Mesothelial cell of epicardium (in vitro differentiated cells): ENCODE measurements around the gene ATG3. TPM values are rescaled to one million over a fixed set of nuclear protein-coding genes. Genes with fewer than 3 reads are reported as not detected.

ENCODE experiments used
- DNase-seq, 2 experiments: peaks; one replicate each; pipeline ENCODE4 v3.0.0; 2021; ENCODE audit warnings: low spot score in 2 of 2; ENCODE audit not compliant: unreplicated experiment in 2 of 2
- H3K27ac Mint-ChIP-seq: 2 replicates; pipeline ENCODE4 v1.8.0; 2021; ENCODE audit warnings: mixed read lengths
- H3K27me3 Mint-ChIP-seq: 2 replicates; pipeline ENCODE4 v1.8.0; 2021; ENCODE audit warnings: low read depth, mixed read lengths
- H3K36me3 Mint-ChIP-seq: 2 replicates; pipeline ENCODE4 v1.8.0; 2021; ENCODE audit warnings: mixed read lengths
- H3K4me1 Mint-ChIP-seq: 2 replicates; pipeline ENCODE4 v1.8.0; 2021; ENCODE audit warnings: mixed read lengths
- H3K4me3 Mint-ChIP-seq: 2 replicates; pipeline ENCODE4 v1.8.0; 2021; ENCODE audit warnings: mild to moderate bottlenecking, moderate library complexity, mixed read lengths
- H3K9me3 Mint-ChIP-seq: 2 replicates; pipeline ENCODE4 v1.8.0; 2021; ENCODE audit warnings: mixed read lengths
- total RNA-seq: library from RNA; stranded (reverse); gene quantifications from 3 replicates; pipeline ENCODE4 v1.2.1, GENCODE V29; 2021
- TF ChIP-seq, protein P1 (sequence below): fragments of 200-600 bp; sonication (generic); IDR thresholded peaks from one replicate; pipeline ENCODE4 v1.5.0; 2021; ENCODE audit warnings: antibody characterized with exemption; ENCODE audit not compliant: unreplicated experiment

Gene ATG3
- total RNA-seq, 1 donor from 2014 or later: 25.9 TPM

GRCh38 chr3:112492124-112492523 lies 69.6 kb downstream of the ATG3 start:
- no peak overlapping the region for H3K4me3 Mint-ChIP-seq
- H3K27ac Mint-ChIP-seq: no peak overlapping the region
- no peaks in the 10 kb centered on the region for H3K36me3 Mint-ChIP-seq
- no peaks in the 10 kb centered on the region for H3K27me3 Mint-ChIP-seq
- peaks cover 7% of the 10 kb centered on the region for H3K9me3 Mint-ChIP-seq
- TF ChIP-seq, protein P1, sequence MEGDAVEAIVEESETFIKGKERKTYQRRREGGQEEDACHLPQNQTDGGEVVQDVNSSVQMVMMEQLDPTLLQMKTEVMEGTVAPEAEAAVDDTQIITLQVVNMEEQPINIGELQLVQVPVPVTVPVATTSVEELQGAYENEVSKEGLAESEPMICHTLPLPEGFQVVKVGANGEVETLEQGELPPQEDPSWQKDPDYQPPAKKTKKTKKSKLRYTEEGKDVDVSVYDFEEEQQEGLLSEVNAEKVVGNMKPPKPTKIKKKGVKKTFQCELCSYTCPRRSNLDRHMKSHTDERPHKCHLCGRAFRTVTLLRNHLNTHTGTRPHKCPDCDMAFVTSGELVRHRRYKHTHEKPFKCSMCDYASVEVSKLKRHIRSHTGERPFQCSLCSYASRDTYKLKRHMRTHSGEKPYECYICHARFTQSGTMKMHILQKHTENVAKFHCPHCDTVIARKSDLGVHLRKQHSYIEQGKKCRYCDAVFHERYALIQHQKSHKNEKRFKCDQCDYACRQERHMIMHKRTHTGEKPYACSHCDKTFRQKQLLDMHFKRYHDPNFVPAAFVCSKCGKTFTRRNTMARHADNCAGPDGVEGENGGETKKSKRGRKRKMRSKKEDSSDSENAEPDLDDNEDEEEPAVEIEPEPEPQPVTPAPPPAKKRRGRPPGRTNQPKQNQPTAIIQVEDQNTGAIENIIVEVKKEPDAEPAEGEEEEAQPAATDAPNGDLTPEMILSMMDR: no peak
- no peak for DNase-seq
- H3K4me1 Mint-ChIP-seq: peaks cover 8% of the 10 kb centered on the region

DNA sequence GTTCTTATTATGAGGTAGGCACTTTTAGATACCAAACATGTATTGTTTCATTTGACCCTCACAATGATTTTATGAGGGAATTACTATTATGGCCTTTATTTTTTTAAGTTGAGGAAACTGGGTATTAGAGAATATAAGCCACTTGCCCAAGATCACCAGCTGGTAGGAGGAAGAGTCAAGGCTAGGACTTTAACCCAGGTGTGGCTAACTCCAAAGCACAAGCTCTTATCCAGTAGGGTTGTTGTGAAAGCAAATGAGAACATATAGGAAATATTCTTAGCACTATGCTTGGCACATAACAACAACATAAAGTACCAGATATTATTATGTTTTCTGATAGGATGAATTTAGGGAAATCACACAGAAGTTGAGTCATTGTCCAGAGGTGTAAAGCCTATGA lies 70.4 kb downstream of the ATG3 start:
- H3K36me3 Mint-ChIP-seq: no peaks in the 10 kb centered on the region

DNA sequence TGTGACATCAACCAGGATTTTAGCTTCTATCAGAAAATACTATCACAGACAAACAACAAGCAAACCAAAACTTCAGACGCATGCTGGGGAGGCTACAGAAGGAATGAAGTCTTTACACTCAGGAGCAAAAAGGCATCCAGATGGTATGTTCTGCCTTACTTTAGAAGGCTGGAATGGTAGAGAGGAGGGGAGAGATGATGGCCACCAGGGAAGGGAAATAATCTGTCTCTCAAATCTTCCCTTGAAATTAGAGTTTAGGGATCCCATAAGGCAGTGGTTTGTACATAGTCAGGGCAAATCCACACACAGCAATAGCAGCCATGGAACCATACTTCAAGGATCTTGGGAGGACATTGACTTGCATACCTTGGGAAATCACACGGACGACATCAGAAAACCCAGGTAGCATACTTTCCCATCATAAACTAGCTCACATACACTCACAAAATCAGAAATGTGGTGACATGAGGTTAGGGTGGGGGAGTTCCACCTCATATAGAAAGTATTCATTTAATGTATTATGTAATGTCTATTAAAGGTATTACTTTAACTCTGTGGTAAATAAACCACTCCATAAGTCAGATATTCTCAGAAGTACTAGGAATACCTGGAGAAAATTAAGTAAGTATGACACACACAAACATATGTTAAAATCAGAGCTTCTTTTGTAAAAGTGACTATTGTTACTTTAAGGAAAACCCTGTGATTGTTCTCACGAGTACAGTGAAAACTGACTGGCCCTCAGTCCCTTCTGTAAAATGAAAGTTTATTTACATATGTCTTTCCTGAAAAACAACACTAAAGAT lies 71.9 kb downstream of the ATG3 start:
- Mint-ChIP-seq H3K36me3 (no peaks in the 10 kb centered on the region), H3K4me1 (no peaks in the 10 kb centered on the region), H3K27ac (no peak overlapping the region), H3K27me3 (no peaks in the 10 kb centered on the region), H3K4me3 (no peak overlapping the region), H3K9me3 (peaks cover 7% of the 10 kb centered on the region)
- TF ChIP-seq, protein P1: no peak
- no peak for DNase-seq

More for the DNA sequence above, 70.4 kb downstream of the ATG3 start:
- TF ChIP-seq, protein P1: no peak
- Mint-ChIP-seq H3K27me3 (no peaks in the 10 kb centered on the region), H3K9me3 (peaks cover 7% of the 10 kb centered on the region), H3K27ac (no peak overlapping the region), H3K4me3 (no peak overlapping the region), H3K4me1 (peaks cover 7% of the 10 kb centered on the region)
- DNase-seq: no peak

DNA sequence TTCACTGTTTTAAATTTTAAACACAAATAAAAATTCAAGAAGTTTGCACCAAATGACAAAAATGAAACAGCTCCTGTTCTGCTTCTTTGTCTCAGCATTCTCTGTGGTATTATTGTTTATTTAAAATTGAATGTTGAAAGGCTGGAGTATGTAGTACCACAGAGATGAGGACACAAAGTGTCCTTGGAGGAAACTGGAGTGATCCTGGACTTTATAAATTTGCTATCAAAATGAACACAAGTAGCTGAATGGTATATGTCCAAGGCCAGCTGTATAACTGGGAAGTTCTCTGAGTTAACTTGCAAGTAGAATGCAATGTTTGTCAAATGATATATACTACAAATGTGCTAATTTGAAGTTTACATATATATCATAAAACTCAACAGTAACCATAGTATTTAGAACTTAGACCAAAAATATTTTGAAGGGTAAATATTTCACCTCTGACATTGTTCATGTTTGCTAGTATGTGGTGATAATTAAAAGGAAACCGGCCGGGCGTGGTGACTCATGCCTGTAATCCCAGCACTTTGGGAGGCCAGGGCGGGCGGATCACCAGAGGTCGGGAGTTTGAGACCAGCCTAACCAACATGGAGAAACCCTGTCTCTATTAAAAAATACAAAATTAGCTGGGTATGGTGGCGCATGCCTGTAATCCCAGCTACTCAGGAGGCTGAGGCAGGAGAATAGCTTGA lies 74.8 kb downstream of the ATG3 start:
- no peak overlapping the region for H3K27ac Mint-ChIP-seq
- H3K4me3 Mint-ChIP-seq: no peak overlapping the region
- H3K9me3 Mint-ChIP-seq: no peaks in the 10 kb centered on the region
- TF ChIP-seq, protein P1: no peak
- H3K36me3 Mint-ChIP-seq: no peaks in the 10 kb centered on the region
- no peak for DNase-seq
- no peaks in the 10 kb centered on the region for H3K4me1 Mint-ChIP-seq
- no peaks in the 10 kb centered on the region for H3K27me3 Mint-ChIP-seq

- H3K4me3 Mint-ChIP-seq: no peak overlapping the region
These were observed 77.4 kb downstream of the ATG3 start for GRCh38 chr3:112484352-112484751.

More at GRCh38 chr3:112484352-112484751, 77.4 kb downstream of the ATG3 start:
- Mint-ChIP-seq H3K27me3 (no peaks in the 10 kb centered on the region), H3K9me3 (peaks cover 7% of the 10 kb centered on the region), H3K4me1 (no peaks in the 10 kb centered on the region), H3K27ac (no peak overlapping the region), H3K36me3 (no peaks in the 10 kb centered on the region)
- TF ChIP-seq, protein P1: no peak
- DNase-seq: no peak
